A549 treated with Hydrocortisone at 1 μM for 4 hours (cell line): ENCODE measurements around the gene ZMAT3. TPM values are rescaled to one million over a fixed set of nuclear protein-coding genes. Genes with fewer than 3 reads are reported as not detected.

Experiments used
- total RNA-seq: library from RNA; stranded (reverse); fragments of 200-300 nt; extraction: Qiagen RNA extraction; gene quantifications from 5 replicates; pipeline ENCODE4 v1.2.3, GENCODE V29; 2022

The ZMAT3 gene, protein sequence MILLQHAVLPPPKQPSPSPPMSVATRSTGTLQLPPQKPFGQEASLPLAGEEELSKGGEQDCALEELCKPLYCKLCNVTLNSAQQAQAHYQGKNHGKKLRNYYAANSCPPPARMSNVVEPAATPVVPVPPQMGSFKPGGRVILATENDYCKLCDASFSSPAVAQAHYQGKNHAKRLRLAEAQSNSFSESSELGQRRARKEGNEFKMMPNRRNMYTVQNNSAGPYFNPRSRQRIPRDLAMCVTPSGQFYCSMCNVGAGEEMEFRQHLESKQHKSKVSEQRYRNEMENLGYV
- 5.4 to 7.6 TPM (median 6.6 TPM) in 5 replicates for total RNA-seq

DNA sequence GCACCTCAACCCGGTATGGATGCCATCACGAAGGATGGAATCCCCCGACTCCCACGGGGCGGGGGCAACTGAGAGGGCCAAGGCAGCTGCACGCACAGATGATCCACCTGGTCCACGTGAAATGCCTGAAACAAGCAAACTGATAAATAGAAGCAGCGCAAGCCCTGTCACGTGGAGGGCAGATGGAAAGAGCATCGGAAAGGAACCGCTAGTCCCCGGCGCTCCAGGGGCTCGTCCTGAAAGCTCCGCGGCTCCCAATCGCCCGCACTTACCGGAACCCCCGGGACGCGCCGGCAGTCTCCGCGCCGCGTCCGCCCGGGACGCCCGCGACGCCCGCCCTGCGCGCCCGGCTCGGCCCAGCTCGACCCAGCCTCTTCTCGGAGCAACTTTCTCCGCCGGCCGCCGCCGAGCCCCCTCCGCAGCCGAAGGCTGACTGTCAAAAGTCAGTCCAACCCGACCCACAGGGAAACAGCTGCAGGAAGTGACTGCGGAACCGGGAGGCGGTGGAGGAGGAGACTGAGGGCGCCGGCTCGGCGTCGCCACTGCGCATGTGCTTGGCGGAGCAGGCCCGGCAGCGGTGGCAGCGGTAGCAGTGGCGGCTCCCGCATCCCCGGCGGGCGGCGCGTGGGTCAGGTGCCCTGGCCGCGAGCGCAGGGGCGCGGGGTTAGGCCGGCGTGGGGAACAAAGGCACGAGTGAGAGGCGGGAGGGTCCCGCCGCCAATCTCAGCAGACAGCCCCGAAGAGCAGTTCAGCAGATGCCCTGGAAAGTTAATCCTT is at the start of gene ZMAT3:
Gene ZMAT3 (minus strand): TSS at position 487 of the 777 bp plus-strand sequence. CDS start 4,057 bp downstream, outside the sequence.

Other genes with a start within 250 kb of the ZMAT3 start
- 4.1 to 7.6 TPM (median 6.4 TPM) in 5 replicates for gene PIK3CA, start 76.5 kb upstream of the ZMAT3 start, total RNA-seq
- 1.1 to 1.8 TPM (median 1.4 TPM) in 5 replicates for gene KCNMB3, start 179.3 kb upstream of the ZMAT3 start, total RNA-seq